Right ventricle myocardium superior (tissue), 1 donor: ENCODE results near the gene MAD2L2. TPM values are rescaled to one million over a fixed set of nuclear protein-coding genes. Genes with fewer than 3 reads are reported as not detected.

Experiments
- ATAC-seq: fragments of 200-7000 bp; cut with Tn5 transposase; one replicate; pipeline ENCODE4 v1.9.1; 2020; ENCODE audit warnings: mild to moderate bottlenecking; ENCODE audit not compliant: poor library complexity
- DNase-seq: peaks from one replicate; pipeline ENCODE4 v3.0.0-alpha.2; 2020
- intact Hi-C: fragments of 100-400 bp; cut with DNase I; formaldehyde crosslinking; loops from one replicate; pipeline ENCODE4 v1.11.2; 2022
- total RNA-seq: library from RNA; stranded (reverse); fragmentation: NEBNext Ultra II Directional; extraction: Animal tissue kit (Norgen Biotek cat#: 25700); gene quantifications from one replicate; pipeline ENCODE4 v1.2.1, GENCODE V29; 2021
- donor health status: DM: no; HTN: yes; CAD: no; lungs with severe emphysema.

The MAD2L2 gene
- total RNA-seq, 1 donor from 2014 or later = 15.8 TPM

DNA sequence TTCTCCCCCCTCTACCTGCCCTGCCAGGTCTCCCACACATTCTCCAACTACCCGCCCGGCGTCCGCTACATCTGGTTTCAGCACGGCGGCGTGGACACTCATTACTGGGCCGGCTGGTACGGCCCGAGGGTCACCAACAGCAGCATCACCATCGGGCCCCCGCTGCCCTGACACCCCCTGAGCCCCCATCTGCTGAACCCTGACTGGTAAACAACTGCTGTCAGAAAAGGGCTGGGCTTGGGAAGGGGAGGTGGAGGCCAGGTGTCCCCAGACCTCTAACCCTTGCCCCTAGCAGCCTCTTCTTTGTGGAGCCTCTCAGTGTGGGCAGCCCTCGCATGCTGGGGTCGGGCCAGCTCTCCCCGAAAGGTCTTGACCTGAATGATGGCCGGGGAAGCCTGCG, 19.8 kb downstream of the MAD2L2 start:
- no peak for DNase-seq
- no peak for ATAC-seq
- intact Hi-C loops = no loop called here

DNA sequence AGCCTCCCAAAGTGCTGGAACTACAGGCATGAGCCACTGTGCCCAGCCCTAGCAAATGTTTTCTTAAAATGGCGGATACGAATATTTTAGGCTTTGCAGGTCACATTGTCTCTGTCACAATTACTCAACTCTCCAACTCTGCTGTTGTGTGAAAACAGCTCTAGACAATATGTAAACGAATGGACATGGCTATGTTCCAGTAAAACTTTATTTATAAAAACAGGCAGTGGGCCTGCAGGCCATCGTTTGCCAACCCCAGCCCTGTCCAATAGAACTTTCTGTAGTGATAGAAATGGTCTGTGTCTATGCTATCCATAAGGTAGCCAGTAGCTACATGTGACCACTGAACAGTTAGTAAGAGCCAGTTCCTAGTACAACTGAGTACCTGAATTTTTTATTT, 21.2 kb downstream of the MAD2L2 start:
- intact Hi-C loops = no loop called here
- ATAC-seq = no peak
- no peak for DNase-seq

DNA sequence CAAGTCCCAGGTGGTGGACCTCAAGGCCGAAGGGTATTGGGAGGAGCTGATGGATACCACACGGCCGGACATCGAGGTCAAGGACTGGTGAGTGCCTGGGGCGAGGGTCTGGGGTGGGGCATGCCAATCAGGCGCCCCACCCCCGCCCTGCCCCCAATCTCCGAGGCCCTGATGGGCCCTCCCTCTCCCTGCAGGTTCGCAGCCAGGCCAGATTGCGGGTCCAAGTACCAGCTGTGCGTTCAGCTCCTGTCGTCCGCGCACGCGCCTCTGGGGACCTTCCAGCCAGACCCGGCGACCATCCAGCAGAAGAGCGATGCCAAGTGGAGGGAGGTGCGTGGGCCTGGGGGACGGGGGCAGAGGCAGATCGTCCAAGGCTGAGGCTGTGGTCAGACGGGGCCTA, 22.4 kb downstream of the MAD2L2 start:
- ATAC-seq (no peak), DNase-seq (peak; percentile 27)
- intact Hi-C loops = no loop called here

DNA sequence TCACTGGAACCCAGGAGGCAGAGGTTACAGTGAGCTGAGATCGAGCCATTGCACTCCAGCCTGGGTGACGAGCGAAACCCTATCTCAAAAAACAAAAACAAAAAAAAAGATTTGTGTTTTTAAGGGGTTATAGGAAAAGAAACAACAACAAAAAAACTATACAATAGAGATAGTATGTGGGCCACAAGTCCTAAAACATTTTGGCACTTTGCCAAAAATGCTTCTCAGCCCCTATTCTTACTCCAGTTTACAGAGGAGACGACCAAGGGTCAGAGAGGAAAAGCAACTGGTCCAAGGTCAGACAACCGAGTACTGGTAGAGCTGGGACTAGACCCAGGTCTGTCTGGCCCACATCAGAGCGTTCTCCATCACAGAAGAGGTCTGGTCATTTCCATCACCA, 23.3 kb downstream of the MAD2L2 start:
- intact Hi-C loops = no loop called here
- ATAC-seq (no peak), DNase-seq (no peak)

DNA sequence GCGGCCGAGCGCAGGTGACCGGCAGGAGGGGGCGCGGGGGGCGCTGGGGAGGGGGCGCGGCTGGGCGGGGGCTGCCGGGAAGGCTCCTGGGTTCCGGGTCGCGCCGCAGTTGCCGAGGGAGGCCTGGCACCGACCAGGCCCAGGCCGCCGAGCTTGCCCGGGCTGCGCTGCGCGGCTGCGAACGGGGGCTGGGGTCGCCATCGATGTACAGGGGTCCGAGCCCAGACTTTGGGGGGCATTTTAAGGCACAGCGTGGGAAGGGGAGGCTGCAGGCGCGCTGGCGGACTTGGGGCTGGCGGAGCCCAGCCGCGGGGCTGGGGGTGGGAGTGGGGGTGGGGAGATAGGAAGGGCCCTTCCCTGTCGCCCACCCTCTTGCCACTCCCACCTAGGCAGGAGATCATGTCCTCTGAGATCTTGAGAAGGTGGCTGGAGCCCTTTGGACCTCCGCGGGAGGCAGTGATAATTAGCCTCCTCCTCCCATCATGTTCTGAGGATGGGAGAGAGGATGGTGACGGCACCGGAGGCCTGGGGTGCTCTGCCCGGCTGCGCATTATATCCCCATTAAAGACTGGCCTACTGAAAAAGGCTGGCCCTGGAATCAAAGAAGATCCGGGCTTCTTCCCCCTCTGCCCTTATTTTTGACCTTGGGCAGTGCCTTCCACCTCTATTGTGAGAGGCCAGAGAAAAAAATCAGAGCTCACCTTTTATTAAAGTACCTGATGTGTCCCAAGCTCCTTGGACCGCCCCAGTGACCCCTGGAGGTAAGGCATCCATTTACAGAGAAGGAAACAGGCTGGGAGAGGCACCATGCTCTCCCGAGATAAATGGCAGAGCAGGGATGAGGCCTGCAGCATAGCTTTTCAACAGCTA, 25.8 kb downstream of the MAD2L2 start:
- intact Hi-C loops = loop anchor here (5.0 kb wide), 1 partner anchor 62 kb away; no protein-coding TSS in a partner anchor
- no peak for DNase-seq

DNA sequence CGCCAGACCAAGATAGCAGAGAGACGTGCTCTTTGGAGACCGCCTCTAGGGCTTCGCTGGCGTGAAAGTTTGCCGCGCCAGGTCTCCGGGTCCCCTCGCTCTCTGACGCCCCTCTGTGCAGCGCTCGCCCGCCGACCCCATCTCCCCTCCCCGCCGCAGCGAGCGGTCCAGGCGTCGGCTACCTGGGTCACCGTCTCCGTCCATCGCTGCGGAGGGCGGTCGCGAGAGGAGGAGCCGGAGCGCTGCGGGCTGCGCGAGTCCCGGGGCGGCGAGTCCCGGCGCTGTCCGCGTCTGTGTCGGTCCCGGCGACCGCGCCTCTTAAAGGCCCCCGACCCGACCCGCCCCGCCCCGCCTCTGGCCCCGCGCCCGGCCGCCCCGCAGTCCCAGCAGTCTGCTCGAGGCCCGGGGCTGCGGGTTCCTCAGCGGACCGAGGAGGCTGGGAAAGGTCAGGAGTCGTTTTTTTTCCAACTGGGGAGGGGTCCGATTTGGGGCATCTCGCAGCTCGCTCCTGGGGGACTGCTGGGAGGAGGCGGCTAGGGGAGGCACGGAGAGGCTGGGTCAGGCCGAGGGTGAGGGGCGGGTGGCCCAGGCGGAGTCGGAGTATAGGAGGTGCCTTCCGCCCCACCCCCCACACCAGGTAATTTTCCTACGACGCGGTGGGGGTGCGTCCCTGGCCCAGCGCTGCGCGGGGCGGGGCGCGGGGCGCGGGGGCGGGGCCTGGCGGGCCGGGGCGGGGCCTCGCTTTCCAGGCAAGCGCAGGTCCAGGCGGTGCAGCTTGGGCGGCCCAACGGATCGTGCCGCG, 26.6 kb downstream of the MAD2L2 start, which contains the start of the genes FBXO2 and FBXO44:
FBXO2 (minus strand) TSS at position 293 of the 802 bp plus-strand sequence; CDS start at position 204, 89 bp downstream.
FBXO44 (plus strand) TSS at position 741 of the 802 bp plus-strand sequence. CDS start 959 bp downstream, outside the sequence.
- DNase-seq (peak; percentile 72), ATAC-seq (peak; percentile 86)
- intact Hi-C loops = loop anchor here (5.0 kb wide), 1 partner anchor 63 kb away; no protein-coding TSS in a partner anchor

More for the DNA sequence above, 25.8 kb downstream of the MAD2L2 start:
- peak; percentile 7 for ATAC-seq

DNA sequence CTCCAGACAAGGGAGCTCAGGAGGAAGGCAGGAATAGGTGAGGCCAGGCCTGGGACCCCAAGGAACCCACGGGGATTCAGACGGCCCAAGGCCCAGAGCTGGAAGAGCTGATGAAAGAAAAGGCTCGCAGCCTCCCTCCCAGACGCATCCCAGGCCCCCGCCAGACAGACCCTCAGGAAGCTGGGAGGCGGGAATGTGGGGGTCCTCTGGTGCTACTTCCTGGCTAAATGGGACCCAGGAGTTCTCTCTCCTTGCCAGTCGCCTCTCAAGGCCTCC, 27.1 kb downstream of the MAD2L2 start:
- DNase-seq (peak; percentile 39), ATAC-seq (no peak)
- intact Hi-C loops = loop anchor here (5.0 kb wide), 1 partner anchor 64 kb away; no protein-coding TSS in a partner anchor

DNA sequence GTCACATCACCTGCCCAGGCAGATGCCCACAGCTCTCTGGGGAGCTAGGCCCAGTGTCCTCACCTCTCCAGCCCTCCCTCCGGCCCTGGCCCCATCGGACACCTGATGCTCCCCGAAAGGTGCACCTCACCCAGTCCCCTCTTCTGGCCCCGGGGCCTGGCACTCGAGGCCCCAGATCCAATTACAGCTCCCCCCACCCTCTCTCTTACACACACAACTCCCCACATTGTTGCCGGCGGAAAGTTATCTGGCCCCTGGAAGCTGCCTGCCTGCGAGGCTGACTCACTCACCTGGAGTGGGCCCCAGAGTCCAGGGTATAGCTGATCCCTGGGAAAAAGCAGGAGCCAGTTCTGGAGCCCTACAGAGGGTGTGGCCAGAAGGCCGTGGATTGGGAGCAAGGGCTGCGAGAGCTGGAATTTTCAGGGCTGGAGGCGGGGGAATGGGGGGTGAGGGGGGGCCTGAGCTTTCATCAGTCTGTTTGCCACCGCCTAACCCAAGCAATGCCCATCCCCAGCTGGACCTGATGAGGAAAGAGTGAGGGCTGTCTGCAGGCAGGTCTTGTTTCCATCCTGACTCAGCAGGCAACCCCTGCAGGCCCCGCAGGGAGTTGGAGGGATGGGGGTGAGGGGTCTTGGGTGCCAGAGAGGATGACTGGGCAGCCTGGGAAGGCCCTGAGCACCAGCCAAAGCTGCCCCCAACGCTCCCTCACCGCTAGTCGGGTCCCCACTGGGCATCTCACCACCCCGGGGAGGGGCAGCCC, 27.7 kb downstream of the MAD2L2 start:
- ATAC-seq (no peak), DNase-seq (no peak)
- intact Hi-C loops = loop anchor here (5.0 kb wide), 1 partner anchor 64 kb away; no protein-coding TSS in a partner anchor

DNA sequence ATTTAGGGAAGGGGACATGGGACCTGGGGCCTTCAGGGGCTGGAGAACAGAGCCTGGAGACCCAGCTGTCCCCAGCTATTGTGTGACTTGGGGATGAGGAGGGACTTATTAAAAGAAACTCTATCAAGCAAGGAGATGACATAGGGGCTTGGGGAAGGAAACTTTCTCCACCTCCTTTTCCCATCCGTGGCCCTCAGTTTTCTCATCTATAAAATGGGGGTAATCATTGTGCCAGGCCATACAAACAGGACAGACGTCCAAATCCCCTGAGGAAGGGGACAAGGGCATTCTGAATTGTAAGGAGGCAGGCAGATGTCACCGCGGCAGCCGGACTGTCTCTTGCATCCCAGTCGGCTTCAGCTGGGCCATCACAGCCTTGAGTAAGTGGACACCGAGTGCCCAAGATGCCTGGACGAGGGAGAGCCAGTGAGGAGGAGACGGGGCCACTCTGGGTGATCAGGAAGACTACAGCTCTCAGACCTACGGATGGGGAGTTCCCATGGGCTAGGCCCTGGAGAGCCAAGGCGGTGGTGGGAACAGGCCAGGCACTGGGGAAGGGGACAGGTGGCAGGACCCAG, 28.7 kb downstream of the MAD2L2 start:
- no peak for DNase-seq
- ATAC-seq = no peak
- intact Hi-C loops = loop anchor here (5.0 kb wide), 1 partner anchor 65 kb away; no protein-coding TSS in a partner anchor

DNA sequence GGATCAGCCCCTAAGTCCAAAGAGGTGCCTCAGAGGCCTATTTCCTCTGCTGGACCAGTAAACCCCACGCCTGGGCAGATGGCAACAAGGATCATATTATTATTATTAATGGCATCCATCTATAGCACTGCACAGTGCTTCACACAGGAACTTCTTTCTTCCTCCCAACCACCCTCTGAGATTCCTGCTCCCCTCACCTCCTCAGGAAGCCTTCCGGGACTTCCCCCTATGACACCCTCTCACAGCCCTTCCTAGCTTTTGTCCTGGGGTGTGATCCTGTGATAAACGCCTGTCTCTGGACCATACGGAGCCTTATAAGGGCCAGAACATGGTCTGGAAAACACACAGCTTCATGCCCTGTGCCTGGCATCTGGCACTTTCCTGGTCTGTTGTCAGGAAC, 29.9 kb downstream of the MAD2L2 start:
- DNase-seq = no peak
- no peak for ATAC-seq
- intact Hi-C loops = loop anchor here (5.0 kb wide), 1 partner anchor 66 kb away; no protein-coding TSS in a partner anchor

DNA sequence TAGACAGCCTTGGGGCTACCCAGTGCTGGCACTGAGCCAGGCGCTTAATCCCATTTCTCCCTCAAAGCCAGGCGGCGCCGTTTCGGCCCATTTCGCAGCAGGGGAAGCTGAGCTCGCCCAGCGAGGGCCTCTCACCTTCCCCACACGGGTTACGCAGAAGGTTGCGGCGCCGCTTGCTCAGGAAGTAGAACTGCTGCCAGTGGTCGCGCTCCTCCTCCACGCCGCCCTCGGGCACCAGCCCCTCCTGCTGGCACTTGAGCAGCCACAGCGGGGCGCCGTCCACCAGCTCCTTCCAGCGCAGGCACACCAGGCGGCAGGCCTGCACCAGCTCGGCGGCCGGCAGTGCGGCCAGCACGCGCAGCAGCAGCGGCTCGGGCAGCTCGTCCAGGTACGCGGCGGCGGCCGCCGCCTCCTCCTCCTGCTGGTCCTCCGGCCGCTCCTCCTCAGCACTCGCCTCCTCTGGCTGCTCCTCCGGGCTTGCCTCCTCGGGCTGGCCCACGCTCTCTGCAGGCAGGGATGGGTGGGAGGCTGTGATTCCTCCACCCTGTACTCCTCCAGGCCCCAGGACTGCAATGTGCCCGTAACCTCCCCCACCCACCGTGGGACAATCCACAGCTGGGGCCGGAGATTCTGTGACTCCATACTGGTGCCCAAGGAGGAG, 30.5 kb downstream of the MAD2L2 start:
- intact Hi-C loops = loop anchor here (5.0 kb wide), 1 partner anchor 67 kb away; no protein-coding TSS in a partner anchor
- ATAC-seq = peak; percentile 79

DNA sequence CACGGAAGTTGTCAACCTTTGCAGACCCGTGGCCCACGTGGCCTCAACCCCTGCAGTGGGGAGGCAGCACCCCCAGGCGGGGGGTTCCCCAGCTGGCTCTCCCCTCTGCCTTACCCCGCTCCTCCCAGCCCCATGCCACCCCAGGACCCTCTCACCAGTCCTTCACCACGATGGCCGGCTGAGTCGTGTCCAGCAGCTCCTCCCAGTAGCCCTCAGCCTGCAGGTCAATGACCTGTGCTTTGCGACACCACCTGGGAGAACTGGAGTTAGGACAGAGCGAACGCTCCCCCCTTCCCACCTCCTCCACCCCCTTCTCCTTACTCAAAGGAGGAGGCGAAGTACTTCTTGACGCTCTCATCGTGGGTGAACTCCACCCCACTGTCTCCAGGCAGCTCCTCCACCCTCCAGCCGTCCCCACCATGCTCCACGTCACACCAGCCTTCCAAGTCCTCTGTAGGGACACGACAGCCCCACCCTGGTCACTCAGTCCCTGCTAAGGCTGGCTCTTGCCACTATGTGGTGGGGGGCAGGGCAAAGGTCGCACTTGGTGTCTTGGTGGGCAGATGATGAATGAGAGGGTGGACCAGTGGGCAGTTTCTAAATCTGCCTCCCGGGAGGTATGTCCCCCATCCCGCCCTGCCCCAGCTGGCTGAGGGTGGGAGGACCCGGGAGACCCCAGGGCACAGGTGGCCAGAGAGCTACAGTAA, 31.2 kb downstream of the MAD2L2 start:
- DNase-seq (no peak), ATAC-seq (no peak)
- intact Hi-C loops = loop anchor here (5.0 to 10.0 kb wide), 3 partner anchors 68 to 315 kb away; partner anchors contain the start of gene DISP3

More for the DNA sequence above, 30.5 kb downstream of the MAD2L2 start:
- DNase-seq = peak; percentile 89

DNA sequence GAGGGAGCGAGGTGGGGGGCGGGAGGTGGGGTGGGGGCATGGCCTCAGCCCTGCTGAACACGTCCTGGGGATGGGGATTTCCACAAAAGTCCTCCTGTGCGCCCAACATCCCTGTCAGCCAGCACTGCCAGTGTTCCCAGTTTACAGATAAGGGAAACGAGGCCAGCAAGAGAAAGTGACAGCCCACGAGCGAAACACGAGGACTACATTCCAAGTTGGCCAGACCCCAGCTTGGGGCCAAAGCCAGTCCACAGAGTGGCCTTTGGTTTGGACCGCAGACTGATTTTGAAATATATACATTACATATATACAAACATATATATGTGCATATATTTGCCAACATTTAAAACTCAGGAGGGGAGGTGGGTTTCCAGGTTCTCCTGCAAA, 31.7 kb downstream of the MAD2L2 start:
- intact Hi-C loops = loop anchor here (10.0 kb wide), 2 partner anchors 174 to 314 kb away; partner anchors contain the start of gene DISP3
- no peak for DNase-seq
- no peak for ATAC-seq

DNA sequence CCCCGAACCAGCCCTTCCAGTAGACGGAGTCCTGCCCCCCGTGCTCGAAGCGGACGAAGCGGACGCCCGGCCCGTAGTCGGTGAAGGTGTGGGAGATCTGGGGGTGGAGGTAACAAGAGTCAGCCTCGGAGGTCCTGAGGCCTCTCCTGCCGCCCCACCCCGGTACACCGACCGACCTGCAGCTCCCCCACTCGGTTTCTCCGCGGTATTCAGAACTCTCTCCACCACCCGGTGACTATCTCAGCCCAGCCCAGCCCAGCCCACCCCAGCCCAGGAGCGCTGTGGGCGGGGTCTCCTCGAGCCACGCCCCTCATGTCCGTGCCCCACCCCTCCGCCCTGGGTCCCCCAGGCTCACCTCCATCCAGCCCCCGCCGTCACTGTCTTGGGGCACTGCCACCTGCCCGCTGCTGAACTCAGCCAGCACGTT, 32.2 kb downstream of the MAD2L2 start:
- DNase-seq (no peak), ATAC-seq (peak; percentile 21)
- intact Hi-C loops = loop anchor here (10.0 kb wide), 2 partner anchors 174 to 314 kb away; partner anchors contain the start of gene DISP3

DNA sequence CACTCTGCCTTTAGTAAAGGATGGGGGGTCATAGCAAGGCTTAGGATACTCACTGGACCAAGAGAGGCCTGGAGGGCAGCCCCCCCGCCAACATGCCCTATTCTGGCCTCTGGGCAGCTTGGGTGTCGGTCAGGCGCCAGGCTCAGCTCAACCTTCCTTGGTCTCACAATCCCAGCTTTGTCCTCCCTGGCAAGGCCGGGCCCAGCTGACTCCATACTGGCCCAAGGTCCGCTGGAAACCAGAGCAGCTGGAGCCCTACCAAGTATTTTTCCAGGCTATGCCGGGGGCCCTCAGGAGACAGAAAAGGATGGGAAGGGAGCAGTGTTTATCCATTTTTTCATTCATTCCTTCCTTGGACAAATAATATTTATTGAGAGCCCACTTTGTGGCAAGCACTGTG, 32.9 kb downstream of the MAD2L2 start:
- intact Hi-C loops = loop anchor here (10.0 kb wide), 2 partner anchors 173 to 313 kb away; partner anchors contain the start of gene DISP3
- ATAC-seq = peak; percentile 29
- peak; percentile 74 for DNase-seq

DNA sequence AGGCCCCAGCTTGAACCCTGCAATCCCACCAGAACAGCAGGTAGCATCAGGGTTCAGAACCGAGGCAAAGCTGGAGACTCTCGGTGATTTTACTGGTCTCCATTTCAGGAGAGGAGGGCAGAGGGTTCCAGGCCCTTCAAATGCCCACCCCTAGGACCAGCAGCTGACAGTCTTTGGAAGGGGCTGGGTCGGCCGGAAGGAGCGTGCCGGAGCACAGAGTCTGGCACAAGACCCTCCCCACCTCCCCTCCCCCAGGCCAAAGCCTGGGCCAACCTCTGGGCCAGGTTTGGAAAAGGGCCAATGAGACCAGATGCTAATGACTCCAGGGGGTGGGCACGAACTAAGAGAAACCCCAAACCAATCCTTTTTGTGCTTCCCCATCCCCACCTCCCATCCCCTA, 33.6 kb downstream of the MAD2L2 start:
- intact Hi-C loops = loop anchor here (10.0 kb wide), 2 partner anchors 173 to 313 kb away; partner anchors contain the start of gene DISP3
- DNase-seq (no peak), ATAC-seq (no peak)

DNA sequence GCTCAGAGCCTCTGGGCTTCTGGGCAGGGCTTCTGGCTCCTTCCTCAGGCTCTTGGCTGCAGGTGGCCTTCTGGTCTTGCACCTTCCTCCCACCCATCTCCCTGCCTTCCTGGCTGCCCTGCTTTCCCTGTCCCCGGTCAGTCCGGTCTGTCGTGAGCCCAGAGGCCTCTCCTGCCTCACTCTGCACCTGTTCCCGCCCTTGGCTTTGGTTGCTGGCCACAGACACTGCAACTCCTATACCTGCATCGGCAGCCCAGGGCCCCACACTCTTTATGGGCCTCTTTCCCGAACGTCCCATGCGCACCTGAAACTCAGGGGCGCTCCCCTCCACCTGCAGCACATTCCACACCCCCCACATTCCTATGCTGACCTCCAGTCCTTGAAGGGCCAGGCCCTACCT, 34.6 kb downstream of the MAD2L2 start:
- intact Hi-C loops = loop anchor here (10.0 kb wide), 2 partner anchors 172 to 312 kb away; partner anchors contain the start of gene DISP3
- no peak for DNase-seq
- ATAC-seq = no peak
